WTC11 (cell line): ENCODE data around the gene FSTL4. TPM values are rescaled to one million over a fixed set of nuclear protein-coding genes. Genes with fewer than 3 reads are reported as not detected.

ENCODE experiments used
- ATAC-seq: fragments of 200-7000 bp; cut with Tn5 transposase; 2 replicates; pipeline ENCODE4 v1.10.0; 2021; ENCODE audit warnings: mild to moderate bottlenecking, moderate library complexity
- CTCF ChIA-PET: fragments of 300-600 bp; sonication (Branson Sonifier 250); formaldehyde crosslinking; loops from one replicate; lab custom pipeline; 2021; ENCODE audit warnings: antibody characterized with exemption; lab: Charles Lee
- POLR2A ChIA-PET: fragments of 350-600 bp; sonication (Branson Sonifier 250); formaldehyde crosslinking; loops from one replicate; lab custom pipeline; 2021; ENCODE audit warnings: antibody characterized with exemption; lab: Charles Lee
- DNase-seq: peaks from one replicate; pipeline ENCODE4 v3.0.0; 2021; ENCODE audit warnings: low spot score
- H3K27ac Mint-ChIP-seq: 2 replicates; pipeline ENCODE4 v1.8.0; 2021; ENCODE audit warnings: mixed read lengths
- H3K27me3 Mint-ChIP-seq: 2 replicates; pipeline ENCODE4 v1.8.0; 2021; ENCODE audit warnings: low read depth, mild to moderate bottlenecking, moderate library complexity, mixed read lengths
- H3K36me3 Mint-ChIP-seq: 2 replicates; pipeline ENCODE4 v1.8.0; 2021; ENCODE audit warnings: mixed read lengths
- H3K4me1 Mint-ChIP-seq: 2 replicates; pipeline ENCODE4 v1.8.0; 2022; ENCODE audit warnings: mixed read lengths
- H3K4me3 Mint-ChIP-seq: 2 replicates; pipeline ENCODE4 v1.8.0; 2021; ENCODE audit warnings: mild to moderate bottlenecking, moderate library complexity, mixed read lengths
- H3K9me3 Mint-ChIP-seq: 2 replicates; pipeline ENCODE4 v1.8.0; 2021; ENCODE audit warnings: mixed read lengths
- CREM ChIP-seq: sonication (generic); formaldehyde crosslinking; IDR thresholded peaks from 2 replicates; pipeline ENCODE4 v1.8.1; 2022; ENCODE audit warnings: mild to moderate bottlenecking, missing genetic modification reagents, moderate library complexity
- JAZF1 ChIP-seq: fragments of 250-450 bp; sonication (Bioruptor Pico); IDR thresholded peaks from 2 replicates; pipeline ENCODE4 v1.9.0; 2021; ENCODE audit warnings: moderate library complexity, mild to moderate bottlenecking, inconsistent platforms
- NFATC4 ChIP-seq: fragments of 250-450 bp; sonication (Bioruptor Pico); IDR thresholded peaks from 2 replicates; pipeline ENCODE4 v1.9.0; 2021; ENCODE audit warnings: mild to moderate bottlenecking
- NR1H2 ChIP-seq: sonication (generic); formaldehyde crosslinking; IDR thresholded peaks from 2 replicates; pipeline ENCODE4 v1.9.0; 2021; ENCODE audit warnings: mild to moderate bottlenecking, moderate library complexity, missing genetic modification reagents
- RELA ChIP-seq: sonication (generic); formaldehyde crosslinking; IDR thresholded peaks from 2 replicates; pipeline ENCODE4 v1.8.1; 2022; ENCODE audit warnings: missing genetic modification reagents, mild to moderate bottlenecking, borderline replicate concordance
- SP1 ChIP-seq: sonication (generic); formaldehyde crosslinking; conservative IDR thresholded peaks from 2 replicates; pipeline ENCODE4 v1.8.1; 2022; ENCODE audit warnings: missing genetic modification reagents
- TCF7 ChIP-seq: sonication (generic); formaldehyde crosslinking; IDR thresholded peaks from 2 replicates; pipeline ENCODE4 v1.8.0; 2022; ENCODE audit warnings: mild to moderate bottlenecking, low read depth, missing genetic modification reagents, moderate library complexity
- ZNF138 ChIP-seq: sonication (generic); formaldehyde crosslinking; conservative IDR thresholded peaks from 2 replicates; pipeline ENCODE4 v1.8.1; 2022; ENCODE audit warnings: mild to moderate bottlenecking, moderate library complexity, missing genetic modification reagents
- ZNF263 ChIP-seq: sonication (generic); formaldehyde crosslinking; IDR thresholded peaks from 2 replicates; pipeline ENCODE4 v1.8.1; 2022; ENCODE audit warnings: low read depth, mild to moderate bottlenecking, moderate library complexity, missing genetic modification reagents
- ZNF396 ChIP-seq: fragments of 250-450 bp; sonication (Bioruptor Pico); IDR thresholded peaks from 2 replicates; pipeline ENCODE4 v1.8.0; 2021; ENCODE audit warnings: mild to moderate bottlenecking, moderate library complexity, borderline replicate concordance
- total RNA-seq: library from RNA; stranded (reverse); gene quantifications from 3 replicates; pipeline ENCODE4 v1.2.3, GENCODE V29; 2021
- TF ChIP-seq, protein P1 (sequence below): sonication (generic); formaldehyde crosslinking; IDR thresholded peaks from 2 replicates; pipeline ENCODE4 v1.8.1; 2022; ENCODE audit warnings: missing genetic modification reagents, borderline replicate concordance
- TF ChIP-seq, protein P2 (sequence below): sonication (generic); formaldehyde crosslinking; conservative IDR thresholded peaks from 2 replicates; pipeline ENCODE4 v1.8.1; 2023; ENCODE audit warnings: mild to moderate bottlenecking, low read depth, missing genetic modification reagents, moderate library complexity
- TF ChIP-seq, protein P3 (sequence below): sonication (generic); formaldehyde crosslinking; IDR thresholded peaks from 2 replicates; pipeline ENCODE4 v1.8.1; 2022; ENCODE audit warnings: mild to moderate bottlenecking, moderate library complexity, missing genetic modification reagents
- TF ChIP-seq, protein P4 (sequence below): fragments of 250-450 bp; sonication (Bioruptor Pico); IDR thresholded peaks from 2 replicates; pipeline ENCODE4 v2.1.2; 2022; ENCODE audit warnings: mild to moderate bottlenecking, moderate library complexity
- TF ChIP-seq, protein P5 (sequence below): sonication (generic); formaldehyde crosslinking; IDR thresholded peaks from 2 replicates; pipeline ENCODE4 v1.8.1; 2023; ENCODE audit warnings: mild to moderate bottlenecking, missing genetic modification reagents, moderate library complexity
- TF ChIP-seq, protein P6 (sequence below): fragments of 250-450 bp; sonication (Bioruptor Pico); IDR thresholded peaks from 2 replicates; pipeline ENCODE4 v1.8.0; 2021; ENCODE audit warnings: mild to moderate bottlenecking

FSTL4 gene
- total RNA-seq, 1 experiment from 2014 or later, result 6.1 TPM

DNA sequence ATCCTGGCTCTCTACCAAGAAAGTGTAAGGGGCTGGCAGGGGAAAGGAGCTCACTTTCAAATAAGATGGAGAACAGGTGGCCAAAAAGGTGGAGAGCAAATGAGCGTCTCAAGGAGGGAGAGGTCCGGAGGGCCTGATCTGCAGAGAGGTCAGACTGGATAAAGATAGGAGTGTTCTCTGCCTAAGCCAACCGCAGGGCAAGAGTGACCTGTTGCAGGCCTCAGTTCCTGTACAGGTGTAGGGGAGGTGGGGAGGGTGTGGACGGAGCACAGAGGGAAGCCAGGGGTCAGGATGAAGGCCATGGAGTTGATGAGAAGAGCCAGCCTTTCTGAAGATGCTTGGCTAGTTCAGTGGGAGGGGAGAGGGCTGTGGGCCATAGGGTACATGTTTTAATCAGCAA lies 320.8 kb downstream of the FSTL4 start:
- DNase-seq (no peak), ATAC-seq (no peak)
- Mint-ChIP-seq H3K4me1 (peaks cover 4% of the 10 kb centered on the region; the same call in 1 of the 2 replicates), H3K9me3 (no peaks in the 10 kb centered on the region), H3K4me3 (no peak overlapping the region), H3K36me3 (no peaks in the 10 kb centered on the region), H3K27ac (no peak overlapping the region), H3K27me3 (no peaks in the 10 kb centered on the region)
- TF ChIP-seq CREM (CRISPR knock-in tag) (no peak), ZNF396 (CRISPR knock-in tag) (no peak)
- TF ChIP-seq, protein P1, sequence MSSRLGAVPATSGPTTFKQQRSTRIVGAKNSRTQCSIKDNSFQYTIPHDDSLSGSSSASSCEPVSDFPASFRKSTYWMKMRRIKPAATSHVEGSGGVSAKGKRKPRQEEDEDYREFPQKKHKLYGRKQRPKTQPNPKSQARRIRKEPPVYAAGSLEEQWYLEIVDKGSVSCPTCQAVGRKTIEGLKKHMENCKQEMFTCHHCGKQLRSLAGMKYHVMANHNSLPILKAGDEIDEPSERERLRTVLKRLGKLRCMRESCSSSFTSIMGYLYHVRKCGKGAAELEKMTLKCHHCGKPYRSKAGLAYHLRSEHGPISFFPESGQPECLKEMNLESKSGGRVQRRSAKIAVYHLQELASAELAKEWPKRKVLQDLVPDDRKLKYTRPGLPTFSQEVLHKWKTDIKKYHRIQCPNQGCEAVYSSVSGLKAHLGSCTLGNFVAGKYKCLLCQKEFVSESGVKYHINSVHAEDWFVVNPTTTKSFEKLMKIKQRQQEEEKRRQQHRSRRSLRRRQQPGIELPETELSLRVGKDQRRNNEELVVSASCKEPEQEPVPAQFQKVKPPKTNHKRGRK, result no peak
- TF ChIP-seq, protein P2, sequence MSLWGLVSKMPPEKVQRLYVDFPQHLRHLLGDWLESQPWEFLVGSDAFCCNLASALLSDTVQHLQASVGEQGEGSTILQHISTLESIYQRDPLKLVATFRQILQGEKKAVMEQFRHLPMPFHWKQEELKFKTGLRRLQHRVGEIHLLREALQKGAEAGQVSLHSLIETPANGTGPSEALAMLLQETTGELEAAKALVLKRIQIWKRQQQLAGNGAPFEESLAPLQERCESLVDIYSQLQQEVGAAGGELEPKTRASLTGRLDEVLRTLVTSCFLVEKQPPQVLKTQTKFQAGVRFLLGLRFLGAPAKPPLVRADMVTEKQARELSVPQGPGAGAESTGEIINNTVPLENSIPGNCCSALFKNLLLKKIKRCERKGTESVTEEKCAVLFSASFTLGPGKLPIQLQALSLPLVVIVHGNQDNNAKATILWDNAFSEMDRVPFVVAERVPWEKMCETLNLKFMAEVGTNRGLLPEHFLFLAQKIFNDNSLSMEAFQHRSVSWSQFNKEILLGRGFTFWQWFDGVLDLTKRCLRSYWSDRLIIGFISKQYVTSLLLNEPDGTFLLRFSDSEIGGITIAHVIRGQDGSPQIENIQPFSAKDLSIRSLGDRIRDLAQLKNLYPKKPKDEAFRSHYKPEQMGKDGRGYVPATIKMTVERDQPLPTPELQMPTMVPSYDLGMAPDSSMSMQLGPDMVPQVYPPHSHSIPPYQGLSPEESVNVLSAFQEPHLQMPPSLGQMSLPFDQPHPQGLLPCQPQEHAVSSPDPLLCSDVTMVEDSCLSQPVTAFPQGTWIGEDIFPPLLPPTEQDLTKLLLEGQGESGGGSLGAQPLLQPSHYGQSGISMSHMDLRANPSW (CRISPR knock-in tag), result no peak
- POLR2A ChIA-PET, result no interaction called here
- CTCF ChIA-PET, result interaction anchor here (1.3 to 1.8 kb wide), 3 partner anchors 24 to 132 kb away, joined by 3 to 8 read pairs (median 5); no protein-coding TSS in a partner anchor

DNA sequence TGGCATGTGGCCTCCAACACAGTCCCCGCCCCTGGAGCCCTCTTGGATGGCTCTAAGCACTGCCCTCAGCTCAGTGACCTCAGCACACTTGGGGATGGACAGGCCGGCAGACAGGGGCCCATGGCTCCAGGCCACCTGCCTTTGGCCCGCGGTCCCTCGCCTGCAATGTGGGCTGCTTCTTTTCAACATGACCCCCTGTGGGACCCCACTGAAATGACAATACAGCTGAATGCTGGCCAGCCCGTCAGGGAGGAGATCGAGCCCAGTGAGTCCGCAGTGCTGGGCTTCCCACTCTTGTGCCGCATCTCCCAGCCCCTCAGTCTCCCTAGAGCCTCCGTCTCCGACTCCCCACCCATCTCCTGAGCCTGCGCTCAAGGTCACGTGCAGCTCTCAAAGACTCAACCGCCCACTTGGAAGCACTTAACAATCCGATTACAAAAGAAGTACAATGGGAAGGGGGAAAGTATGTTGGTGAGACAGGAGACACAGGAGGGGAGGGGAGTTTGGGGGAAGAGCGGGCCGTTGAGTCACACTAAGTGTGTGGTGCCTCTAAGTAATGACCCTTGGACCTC lies 321.6 kb downstream of the FSTL4 start:
- POLR2A ChIA-PET, result interaction anchor here (0.6 kb wide), 1 partner anchor 1447 kb away, joined by 6 read pairs; no protein-coding TSS in a partner anchor
- H3K4me1 Mint-ChIP-seq, result peaks cover 4% of the 10 kb centered on the region; the same call in 1 of the 2 replicates
- H3K36me3 Mint-ChIP-seq, result no peaks in the 10 kb centered on the region
- ATAC-seq (peak; percentile 60), DNase-seq (no peak)
- H3K27me3 Mint-ChIP-seq, result no peaks in the 10 kb centered on the region
- CTCF ChIA-PET, result interaction anchor here (0.9 to 1.4 kb wide), 4 partner anchors 25 to 133 kb away, joined by 3 to 8 read pairs (median 4); no protein-coding TSS in a partner anchor
- peak overlapping the region; percentile 20; the same call in 1 of the 2 replicates for H3K27ac Mint-ChIP-seq
- TF ChIP-seq, protein P3, sequence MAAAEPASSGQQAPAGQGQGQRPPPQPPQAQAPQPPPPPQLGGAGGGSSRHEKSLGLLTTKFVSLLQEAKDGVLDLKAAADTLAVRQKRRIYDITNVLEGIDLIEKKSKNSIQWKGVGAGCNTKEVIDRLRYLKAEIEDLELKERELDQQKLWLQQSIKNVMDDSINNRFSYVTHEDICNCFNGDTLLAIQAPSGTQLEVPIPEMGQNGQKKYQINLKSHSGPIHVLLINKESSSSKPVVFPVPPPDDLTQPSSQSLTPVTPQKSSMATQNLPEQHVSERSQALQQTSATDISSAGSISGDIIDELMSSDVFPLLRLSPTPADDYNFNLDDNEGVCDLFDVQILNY (CRISPR knock-in tag), result no peak
- TF ChIP-seq, protein P4, sequence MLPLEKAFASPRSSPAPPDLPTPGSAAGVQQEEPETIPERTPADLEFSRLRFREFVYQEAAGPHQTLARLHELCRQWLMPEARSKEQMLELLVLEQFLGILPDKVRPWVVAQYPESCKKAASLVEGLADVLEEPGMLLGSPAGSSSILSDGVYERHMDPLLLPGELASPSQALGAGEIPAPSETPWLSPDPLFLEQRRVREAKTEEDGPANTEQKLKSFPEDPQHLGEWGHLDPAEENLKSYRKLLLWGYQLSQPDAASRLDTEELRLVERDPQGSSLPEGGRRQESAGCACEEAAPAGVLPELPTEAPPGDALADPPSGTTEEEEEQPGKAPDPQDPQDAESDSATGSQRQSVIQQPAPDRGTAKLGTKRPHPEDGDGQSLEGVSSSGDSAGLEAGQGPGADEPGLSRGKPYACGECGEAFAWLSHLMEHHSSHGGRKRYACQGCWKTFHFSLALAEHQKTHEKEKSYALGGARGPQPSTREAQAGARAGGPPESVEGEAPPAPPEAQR, result no peak
- TF ChIP-seq JAZF1 (CRISPR knock-in tag), result no peak
- TF ChIP-seq NFATC4 (CRISPR knock-in tag), result no peak
- TF ChIP-seq, all 79 proteins: peak for 0
- no peak overlapping the region for H3K4me3 Mint-ChIP-seq
- no peaks in the 10 kb centered on the region for H3K9me3 Mint-ChIP-seq

DNA sequence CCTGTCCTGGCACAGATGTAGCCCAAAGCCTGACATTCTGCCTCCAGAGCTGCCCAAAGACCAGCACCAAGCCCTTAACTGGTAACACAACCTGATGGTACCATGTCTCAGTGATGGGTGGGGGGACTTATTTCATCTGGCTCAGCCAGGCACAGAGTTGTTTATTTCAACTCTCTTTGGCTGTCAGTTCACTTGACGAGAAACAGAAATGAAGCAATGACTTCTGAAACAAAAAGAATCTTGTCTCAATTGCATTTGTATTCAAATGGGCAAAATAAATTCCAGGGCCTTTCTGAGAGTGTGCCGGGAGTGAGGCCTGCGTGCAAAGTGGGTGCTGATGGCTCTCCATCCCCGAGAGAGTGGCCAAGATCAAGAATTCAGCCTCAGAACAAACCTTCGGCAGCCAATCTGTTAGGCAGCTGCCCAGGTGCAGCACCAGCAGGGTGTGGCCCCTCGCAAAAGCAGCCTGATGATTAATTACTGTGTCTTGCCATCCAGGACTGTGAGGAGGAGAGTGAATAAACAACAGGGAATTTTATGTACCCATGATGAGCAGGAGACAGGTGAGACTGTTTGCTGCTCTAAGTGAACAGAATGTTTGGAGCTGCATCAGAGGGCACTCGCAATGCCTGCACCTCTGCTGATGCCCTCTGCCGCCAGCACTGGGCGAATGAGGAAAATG lies 322.5 kb downstream of the FSTL4 start:
- Mint-ChIP-seq H3K9me3 (no peaks in the 10 kb centered on the region), H3K27ac (peak overlapping the region; percentile 41; the same call in 1 of the 2 replicates), H3K4me1 (peaks cover 4% of the 10 kb centered on the region; the same call in 1 of the 2 replicates), H3K36me3 (no peaks in the 10 kb centered on the region), H3K27me3 (no peaks in the 10 kb centered on the region), H3K4me3 (no peak overlapping the region)
- no peak for DNase-seq
- no peak for ATAC-seq
- ChIA-PET POLR2A (interaction anchor here (0.6 kb wide), 1 partner anchor 1448 kb away, joined by 6 read pairs; no protein-coding TSS in a partner anchor), CTCF (interaction anchor here (0.9 to 1.4 kb wide), 3 partner anchors 26 to 131 kb away, joined by 3 to 8 read pairs (median 4); no protein-coding TSS in a partner anchor)
- TF ChIP-seq, protein P5, sequence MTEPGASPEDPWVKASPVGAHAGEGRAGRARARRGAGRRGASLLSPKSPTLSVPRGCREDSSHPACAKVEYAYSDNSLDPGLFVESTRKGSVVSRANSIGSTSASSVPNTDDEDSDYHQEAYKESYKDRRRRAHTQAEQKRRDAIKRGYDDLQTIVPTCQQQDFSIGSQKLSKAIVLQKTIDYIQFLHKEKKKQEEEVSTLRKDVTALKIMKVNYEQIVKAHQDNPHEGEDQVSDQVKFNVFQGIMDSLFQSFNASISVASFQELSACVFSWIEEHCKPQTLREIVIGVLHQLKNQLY (CRISPR knock-in tag), result no peak
- TF ChIP-seq RELA (CRISPR knock-in tag) (no peak), ZNF138 (CRISPR knock-in tag) (no peak), TCF7 (CRISPR knock-in tag) (no peak), ZNF263 (no peak), CREM (CRISPR knock-in tag) (no peak), NR1H2 (CRISPR knock-in tag) (no peak), SP1 (no peak)
- TF ChIP-seq, protein P1, result no peak
- TF ChIP-seq, protein P6, sequence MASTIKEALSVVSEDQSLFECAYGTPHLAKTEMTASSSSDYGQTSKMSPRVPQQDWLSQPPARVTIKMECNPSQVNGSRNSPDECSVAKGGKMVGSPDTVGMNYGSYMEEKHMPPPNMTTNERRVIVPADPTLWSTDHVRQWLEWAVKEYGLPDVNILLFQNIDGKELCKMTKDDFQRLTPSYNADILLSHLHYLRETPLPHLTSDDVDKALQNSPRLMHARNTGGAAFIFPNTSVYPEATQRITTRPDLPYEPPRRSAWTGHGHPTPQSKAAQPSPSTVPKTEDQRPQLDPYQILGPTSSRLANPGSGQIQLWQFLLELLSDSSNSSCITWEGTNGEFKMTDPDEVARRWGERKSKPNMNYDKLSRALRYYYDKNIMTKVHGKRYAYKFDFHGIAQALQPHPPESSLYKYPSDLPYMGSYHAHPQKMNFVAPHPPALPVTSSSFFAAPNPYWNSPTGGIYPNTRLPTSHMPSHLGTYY, result no peak
- TF ChIP-seq, protein P4, result no peak
